Astrocyte of the spinal cord (primary cell): Measurements from ENCODE around the gene ABHD16A.

ENCODE experiments used
- DNase-seq: peaks from one replicate; pipeline ENCODE4 v3.0.0; 2011; ENCODE audit warnings: low read depth, low spot score
- H3K4me3 ChIP-seq: 2 replicates; pipeline ENCODE4 v1.5.1; 2011; ENCODE audit warnings: low read depth, mild to moderate bottlenecking, low read length, moderate library complexity
- in situ Hi-C: cut with HindIII; loops from 2 replicates; pipeline ENCODE4 v1.10.0; 2017; ENCODE audit warnings: low sequenced_read_pairs
- TF ChIP-seq, protein P1 (sequence below): IDR thresholded peaks from 2 replicates; pipeline ENCODE4 v1.5.1; 2012; ENCODE audit warnings: low read depth, mild to moderate bottlenecking, low read length, inconsistent platforms

The ABHD16A gene

DNA sequence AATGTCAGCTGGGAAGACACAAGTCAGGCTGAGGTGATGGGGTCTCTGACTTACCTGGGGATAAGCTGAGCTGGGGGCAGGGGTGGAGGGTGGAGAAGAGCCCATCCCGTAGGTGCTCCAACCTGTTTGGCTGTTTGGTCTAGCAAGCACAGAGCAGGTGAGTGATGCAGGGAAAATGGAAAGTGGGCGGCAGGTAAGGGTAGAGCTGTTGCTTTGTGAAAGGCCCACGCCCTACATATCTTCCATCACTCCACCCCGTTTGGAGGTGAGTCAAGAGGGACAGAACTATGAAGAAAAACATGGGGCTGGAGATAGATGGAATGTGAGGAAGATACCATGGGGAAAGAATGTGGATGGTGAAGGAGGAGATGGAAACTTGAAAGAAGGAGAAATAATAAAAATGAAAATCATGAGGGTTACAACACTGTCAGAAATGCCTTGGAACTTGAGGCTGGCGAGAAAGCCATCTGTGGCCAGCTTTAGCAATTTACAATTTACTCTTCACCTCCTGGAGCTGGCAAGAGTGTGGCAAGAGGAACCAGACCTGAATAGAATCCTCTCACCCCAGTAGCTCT lies 17.2 kb upstream of the ABHD16A start:
- in situ Hi-C loops = no loop called here

DNA sequence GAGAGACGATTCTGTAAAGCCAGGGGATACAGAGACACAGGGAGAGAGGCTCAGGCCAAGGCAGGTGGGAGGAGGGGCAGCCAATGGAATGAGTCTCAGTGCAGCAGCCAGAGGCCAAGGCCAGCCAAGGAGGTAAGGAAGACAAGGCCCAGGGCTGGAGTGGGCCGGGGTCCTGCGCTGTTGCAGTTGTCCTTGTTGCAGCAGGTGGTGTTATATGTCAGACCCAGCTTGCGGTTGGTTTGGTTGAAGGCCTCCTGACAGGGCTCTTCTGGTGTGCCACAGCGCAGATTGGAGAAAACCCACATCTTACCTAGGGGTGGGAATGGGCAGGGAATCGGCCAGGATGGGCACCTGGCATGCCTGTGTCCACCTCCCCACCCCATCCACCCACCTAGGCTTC lies 15.9 kb upstream of the ABHD16A start:
- no peak for DNase-seq
- TF ChIP-seq, protein P1, sequence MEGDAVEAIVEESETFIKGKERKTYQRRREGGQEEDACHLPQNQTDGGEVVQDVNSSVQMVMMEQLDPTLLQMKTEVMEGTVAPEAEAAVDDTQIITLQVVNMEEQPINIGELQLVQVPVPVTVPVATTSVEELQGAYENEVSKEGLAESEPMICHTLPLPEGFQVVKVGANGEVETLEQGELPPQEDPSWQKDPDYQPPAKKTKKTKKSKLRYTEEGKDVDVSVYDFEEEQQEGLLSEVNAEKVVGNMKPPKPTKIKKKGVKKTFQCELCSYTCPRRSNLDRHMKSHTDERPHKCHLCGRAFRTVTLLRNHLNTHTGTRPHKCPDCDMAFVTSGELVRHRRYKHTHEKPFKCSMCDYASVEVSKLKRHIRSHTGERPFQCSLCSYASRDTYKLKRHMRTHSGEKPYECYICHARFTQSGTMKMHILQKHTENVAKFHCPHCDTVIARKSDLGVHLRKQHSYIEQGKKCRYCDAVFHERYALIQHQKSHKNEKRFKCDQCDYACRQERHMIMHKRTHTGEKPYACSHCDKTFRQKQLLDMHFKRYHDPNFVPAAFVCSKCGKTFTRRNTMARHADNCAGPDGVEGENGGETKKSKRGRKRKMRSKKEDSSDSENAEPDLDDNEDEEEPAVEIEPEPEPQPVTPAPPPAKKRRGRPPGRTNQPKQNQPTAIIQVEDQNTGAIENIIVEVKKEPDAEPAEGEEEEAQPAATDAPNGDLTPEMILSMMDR = no peak
- H3K4me3 ChIP-seq = no peak overlapping the region
- in situ Hi-C loops = no loop called here

More for the DNA sequence above, 17.2 kb upstream of the ABHD16A start:
- TF ChIP-seq, protein P1 = no peak
- no peak overlapping the region for H3K4me3 ChIP-seq
- no peak for DNase-seq

DNA sequence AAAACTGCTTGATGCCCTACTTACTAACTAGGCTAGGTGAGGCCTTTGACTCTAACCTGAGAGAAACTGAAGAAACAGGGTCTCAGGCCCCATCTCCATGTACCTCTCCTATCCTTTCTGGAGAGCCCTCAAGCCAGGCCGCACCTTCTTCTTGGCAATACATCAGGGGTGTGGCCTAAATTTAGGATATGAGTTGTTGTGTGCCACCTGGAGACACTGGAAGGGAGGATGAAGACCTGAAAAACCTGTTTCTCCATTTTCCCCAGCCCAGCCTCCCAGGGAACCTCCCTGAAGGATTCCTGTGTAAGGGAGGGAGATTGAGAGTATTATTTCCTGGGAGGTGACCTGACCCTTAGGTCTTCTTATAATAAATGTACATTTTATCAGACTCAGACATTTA lies 15.1 kb upstream of the ABHD16A start:
- no peak overlapping the region for H3K4me3 ChIP-seq
- TF ChIP-seq, protein P1 = no peak
- DNase-seq = no peak
- in situ Hi-C loops = no loop called here

DNA sequence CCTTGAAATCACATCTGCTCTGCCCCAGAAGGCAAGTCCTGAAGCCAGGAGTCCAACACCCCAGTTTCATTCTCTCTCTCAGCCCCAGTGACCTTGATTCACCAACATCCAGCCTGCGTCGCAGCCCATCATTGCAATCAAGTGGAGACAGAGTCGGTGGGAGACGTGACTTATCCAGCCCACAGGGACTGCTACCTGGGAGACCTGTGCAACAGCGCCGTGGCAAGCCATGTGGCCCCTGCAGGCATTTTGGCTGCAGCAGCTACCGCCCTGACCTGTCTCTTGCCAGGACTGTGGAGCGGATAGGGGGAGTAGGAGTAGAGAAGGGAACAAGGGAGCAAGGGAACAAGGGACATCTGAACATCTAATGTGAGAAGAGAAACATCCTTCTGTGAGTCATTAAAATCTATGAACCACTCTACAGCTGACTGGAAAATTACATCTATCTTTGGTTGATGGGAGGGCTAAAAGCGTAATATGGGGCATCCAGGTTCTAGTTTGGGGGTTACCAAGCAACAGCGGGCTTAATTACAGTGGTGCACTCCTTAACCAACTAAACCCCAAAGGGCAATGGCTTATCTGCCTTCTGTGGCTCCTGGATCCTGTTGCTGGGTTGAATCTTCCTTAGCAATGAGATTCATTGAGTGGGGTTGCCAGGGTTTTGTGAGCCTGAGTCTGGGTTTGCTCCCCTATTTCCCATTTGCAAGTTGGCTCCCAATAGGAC lies 14.5 kb upstream of the ABHD16A start:
- TF ChIP-seq, protein P1 = no peak
- H3K4me3 ChIP-seq = no peak overlapping the region
- no peak for DNase-seq
- in situ Hi-C loops = no loop called here

DNA sequence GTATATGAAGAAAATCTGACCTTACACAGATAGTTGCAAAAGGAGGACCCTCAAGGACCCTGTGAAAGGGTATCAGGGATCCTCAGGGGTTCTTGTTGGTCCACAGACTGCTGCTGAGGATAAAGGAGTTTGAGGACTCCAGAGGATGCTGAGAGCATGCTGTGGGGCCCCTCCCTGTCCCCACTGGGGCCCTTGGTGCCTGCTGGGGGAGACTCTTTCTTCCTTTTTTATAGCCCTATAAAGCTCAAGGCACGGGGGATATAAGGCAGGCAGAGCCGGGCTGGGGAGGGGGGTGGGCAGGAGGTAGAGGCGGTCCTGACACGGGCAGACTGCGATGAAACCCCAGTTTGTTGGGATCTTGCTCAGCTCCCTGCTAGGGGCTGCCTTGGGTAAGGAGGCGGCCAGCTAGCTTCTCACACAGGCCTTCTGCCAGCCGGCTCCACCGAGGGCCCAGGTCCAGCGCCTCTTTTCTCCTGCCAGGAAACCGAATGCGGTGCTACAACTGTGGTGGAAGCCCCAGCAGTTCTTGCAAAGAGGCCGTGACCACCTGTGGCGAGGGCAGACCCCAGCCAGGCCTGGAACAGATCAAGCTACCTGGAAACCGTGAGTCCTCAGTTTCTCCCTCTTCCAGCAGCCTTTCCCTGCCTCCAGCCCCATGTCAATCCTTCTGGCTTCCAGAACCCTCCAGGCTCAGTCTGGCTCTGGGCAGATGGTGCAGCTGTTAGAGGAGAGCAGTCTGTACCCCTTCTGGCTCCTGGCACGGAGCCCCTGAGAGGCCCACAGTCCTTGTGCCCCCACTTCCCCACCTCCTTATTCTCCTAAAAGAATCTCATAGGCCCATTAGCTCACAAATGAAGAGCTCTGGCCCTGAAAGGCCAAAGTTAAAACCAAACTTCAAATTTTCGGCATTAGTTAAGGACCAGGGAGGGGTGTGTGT lies 12.2 kb upstream of the ABHD16A start, which contains the start of gene LY6G6D:
Gene LY6G6D, plus strand, starts transcription at position 327 of the 937 bp plus-strand sequence. Its CDS starts 8 bp downstream, at position 335.
- no peak for DNase-seq
- in situ Hi-C loops = no loop called here
- TF ChIP-seq, protein P1 = no peak
- H3K4me3 ChIP-seq = no peak within 1 kb of the TSS

DNA sequence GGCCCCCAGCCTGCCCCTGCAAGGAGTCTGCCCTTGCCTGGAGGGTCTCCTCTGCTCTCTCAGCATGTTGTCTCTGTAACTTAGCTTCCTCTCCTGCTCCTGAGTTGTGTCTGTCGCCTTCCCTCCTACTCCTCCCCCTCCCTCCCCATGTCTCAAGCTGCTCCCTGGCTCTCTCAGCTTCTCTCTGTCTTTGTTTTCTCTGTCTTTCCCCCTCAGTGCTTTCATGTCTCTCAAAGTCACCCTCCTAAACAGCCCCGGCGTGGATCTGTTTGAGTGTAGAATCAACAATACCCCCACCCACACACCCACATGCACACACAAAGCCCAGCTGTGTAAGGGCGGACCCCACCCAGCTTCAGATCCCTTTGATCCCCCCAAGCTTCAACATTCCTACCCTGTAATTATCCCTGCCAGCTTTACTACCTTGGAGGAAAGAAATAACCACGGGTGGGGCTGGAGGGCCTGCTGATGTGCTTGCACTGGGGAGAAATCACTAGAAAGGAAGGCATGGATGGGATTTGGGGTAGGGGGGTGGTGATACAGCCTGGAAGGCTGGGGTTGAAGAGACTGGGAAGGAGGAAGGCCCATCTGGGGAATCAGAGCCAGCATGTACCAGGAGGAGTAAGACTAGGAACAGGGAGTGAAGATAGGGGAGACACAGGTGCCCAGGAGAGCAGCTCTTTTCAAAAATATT lies 11.0 kb upstream of the ABHD16A start:
- in situ Hi-C loops = no loop called here
- H3K4me3 ChIP-seq = no peak overlapping the region
- TF ChIP-seq, protein P1 = no peak
- DNase-seq = no peak
